A549 (cell line): ENCODE results near the gene SGCD.

Experiments
- CTCF ChIP-seq: fragments of >200 bp; sonication (Bioruptor Twin); formaldehyde crosslinking; IDR thresholded peaks from 3 replicates; pipeline ENCODE4 v1.5.1; 2016
- HOXA7 ChIP-seq: fragments of 250-450 bp; sonication (Bioruptor Pico); IDR thresholded peaks from 2 replicates; pipeline ENCODE4 v1.5.0; 2020; ENCODE audit warnings: mild to moderate bottlenecking, moderate library complexity
- MAFK ChIP-seq: fragments of 450-650 bp; IDR thresholded peaks from 2 replicates; pipeline ENCODE4 v1.6.1; 2014; ENCODE audit not compliant: partially characterized antibody
- POLR2A ChIP-seq: IDR thresholded peaks from 2 replicates; pipeline ENCODE4 v1.6.1; 2012; ENCODE audit warnings: mild to moderate bottlenecking, low read length
- REST ChIP-seq: fragments of 200-600 bp; sonication (generic); IDR thresholded peaks from 2 replicates; pipeline ENCODE4 v1.6.1; 2016; ENCODE audit warnings: antibody characterized with exemption, mild to moderate bottlenecking, moderate library complexity
- RFX5 ChIP-seq: fragments of 450-650 bp; IDR thresholded peaks from 2 replicates; pipeline ENCODE4 v1.7.1; 2014; ENCODE audit warnings: antibody characterized with exemption, mild to moderate bottlenecking, moderate library complexity
- USF2 ChIP-seq: fragments of 450-650 bp; IDR thresholded peaks from 2 replicates; pipeline ENCODE4 v1.6.1; 2014; ENCODE audit warnings: antibody characterized with exemption

- TF ChIP-seq CTCF (no peak), RFX5 (no peak), REST (no peak), POLR2A (no peak), MAFK (no peak), HOXA7 (CRISPR knock-in tag) (no peak), USF2 (no peak)
Observed at GRCh38 chr5:156356238-156356637, 29.3 kb downstream of the SGCD start.
